GM20431 (cell line): ENCODE data around the gene TNFAIP3.

Source experiments
- in situ Hi-C: fragments of 300-500 bp; cut with MseI, MboI; formaldehyde crosslinking; loops from one replicate; pipeline ENCODE4 v1.15.0; 2020; ENCODE audit warnings: low sequenced_read_pairs; ENCODE audit not compliant: unreplicated experiment

The TNFAIP3 gene

DNA sequence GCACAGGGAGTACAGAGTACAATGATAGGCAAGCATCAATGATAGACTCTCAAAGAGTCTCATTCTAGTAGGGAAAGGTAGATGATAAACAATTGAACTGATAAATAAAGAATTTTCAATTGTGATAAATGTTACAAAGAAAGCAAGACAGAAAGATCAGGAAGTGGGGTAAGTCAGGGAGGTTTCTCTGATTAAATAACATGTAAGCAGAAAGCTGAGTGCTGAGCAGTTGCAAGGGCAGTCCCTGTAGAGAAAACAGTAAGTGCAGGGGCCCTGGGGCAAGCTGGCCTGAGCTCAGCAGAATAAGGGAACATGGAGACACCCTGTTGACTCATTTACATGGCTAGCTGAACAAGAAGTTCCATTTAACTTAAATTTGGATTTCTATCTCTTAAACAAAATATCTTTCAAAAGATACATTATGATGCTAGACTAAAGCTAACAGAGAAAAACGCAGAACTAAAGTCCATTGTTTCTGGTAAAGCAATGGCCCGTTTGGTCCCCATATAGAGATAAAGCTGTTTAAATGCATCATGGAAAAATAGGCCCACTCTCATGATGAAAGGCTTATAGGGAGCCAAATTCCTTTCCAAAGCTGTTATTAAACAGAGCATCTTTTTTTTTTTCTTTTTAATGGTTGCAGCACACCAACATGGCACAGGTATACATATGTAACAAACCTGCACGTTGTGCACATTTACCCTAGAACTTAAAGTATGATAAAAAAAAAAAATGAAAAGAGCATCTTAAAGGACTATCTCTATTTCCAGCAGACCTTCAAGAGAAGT, 5.3 kb upstream of the TNFAIP3 start:
- in situ Hi-C loops, result loop anchor here (25.0 kb wide), 1 partner anchor 149 kb away; no protein-coding TSS in a partner anchor

GRCh38 chr6:137862419-137863090, 4.5 kb upstream of the TNFAIP3 start:
- in situ Hi-C loops, result loop anchor here (25.0 kb wide), 1 partner anchor 150 kb away; no protein-coding TSS in a partner anchor

DNA sequence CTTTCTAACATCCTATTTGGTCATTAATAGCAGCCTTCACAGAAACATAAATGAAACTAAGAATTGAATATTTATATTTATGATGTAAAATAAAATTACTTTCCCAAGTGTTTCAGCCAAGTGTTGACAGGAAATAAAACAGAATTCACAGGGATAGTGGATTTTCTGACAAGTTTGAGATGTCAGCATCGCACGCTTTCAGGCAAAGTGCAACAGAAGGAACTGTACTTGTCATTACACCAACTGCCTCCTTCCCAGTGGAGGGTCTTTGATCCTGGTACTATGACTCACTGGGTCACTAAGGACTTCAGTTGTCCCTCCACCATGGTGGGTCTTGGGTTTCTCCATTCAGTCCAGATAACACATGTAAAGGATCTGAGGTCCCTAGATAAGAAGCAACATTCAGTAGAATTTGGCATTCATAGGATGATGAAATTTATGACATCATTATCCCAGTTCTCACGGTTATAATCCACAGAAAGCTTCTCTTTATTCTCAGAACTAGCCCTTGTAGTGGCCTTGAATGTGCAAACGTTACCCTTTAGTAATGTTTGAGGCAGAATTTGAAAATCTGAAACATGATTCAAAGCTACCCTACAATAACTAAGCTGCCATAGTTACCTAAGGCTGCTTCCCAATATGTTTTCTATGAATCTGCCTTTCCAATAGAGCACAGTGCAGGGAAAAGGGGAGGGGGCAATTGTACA, 3.8 kb upstream of the TNFAIP3 start:
- in situ Hi-C loops, result loop anchor here (25.0 kb wide), 1 partner anchor 151 kb away; no protein-coding TSS in a partner anchor

DNA sequence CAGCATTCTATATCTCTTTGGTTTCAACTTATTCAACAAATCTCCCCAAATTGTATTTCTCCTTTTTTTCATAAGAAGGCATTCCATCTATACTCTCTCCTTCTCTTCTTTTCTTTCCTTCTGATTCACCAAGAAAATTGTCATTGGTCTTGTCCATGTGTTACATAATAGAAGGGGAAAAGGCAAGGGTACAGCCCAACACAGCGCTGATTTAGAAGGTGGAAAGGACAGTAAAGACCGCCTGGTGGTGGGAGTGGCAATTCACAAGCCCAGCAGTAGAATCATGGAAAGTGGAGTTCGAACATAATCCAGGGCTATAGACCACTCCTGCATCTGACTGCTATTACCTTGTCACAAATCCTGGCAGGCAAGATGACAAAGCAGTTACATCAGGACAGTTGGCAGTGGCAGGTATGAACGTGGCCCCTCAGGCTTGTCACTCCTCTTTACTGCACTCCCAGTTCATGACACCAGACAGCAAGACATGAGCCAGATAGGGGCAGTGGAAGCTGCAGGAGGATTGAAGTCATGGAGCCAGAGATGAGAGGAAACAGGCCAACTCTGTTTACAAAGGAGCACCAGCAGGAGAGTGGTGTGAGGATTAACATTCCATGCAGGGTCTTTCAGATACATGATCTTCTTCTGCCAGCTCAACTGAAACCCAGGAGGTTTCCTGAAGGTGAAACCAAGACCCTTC, 2.1 kb upstream of the TNFAIP3 start:
- in situ Hi-C loops, result loop anchor here (25.0 kb wide), 1 partner anchor 153 kb away; no protein-coding TSS in a partner anchor

- in situ Hi-C loops, result loop anchor here (25.0 kb wide), 1 partner anchor 154 kb away; no protein-coding TSS in a partner anchor
Measured at GRCh38 chr6:137866200-137866913, 702 bp upstream of the TNFAIP3 start.

GRCh38 chr6:137867685-137868509, 838 bp downstream of the TNFAIP3 start:
- in situ Hi-C loops, result loop anchor here (25.0 kb wide), 1 partner anchor 156 kb away; no protein-coding TSS in a partner anchor

DNA sequence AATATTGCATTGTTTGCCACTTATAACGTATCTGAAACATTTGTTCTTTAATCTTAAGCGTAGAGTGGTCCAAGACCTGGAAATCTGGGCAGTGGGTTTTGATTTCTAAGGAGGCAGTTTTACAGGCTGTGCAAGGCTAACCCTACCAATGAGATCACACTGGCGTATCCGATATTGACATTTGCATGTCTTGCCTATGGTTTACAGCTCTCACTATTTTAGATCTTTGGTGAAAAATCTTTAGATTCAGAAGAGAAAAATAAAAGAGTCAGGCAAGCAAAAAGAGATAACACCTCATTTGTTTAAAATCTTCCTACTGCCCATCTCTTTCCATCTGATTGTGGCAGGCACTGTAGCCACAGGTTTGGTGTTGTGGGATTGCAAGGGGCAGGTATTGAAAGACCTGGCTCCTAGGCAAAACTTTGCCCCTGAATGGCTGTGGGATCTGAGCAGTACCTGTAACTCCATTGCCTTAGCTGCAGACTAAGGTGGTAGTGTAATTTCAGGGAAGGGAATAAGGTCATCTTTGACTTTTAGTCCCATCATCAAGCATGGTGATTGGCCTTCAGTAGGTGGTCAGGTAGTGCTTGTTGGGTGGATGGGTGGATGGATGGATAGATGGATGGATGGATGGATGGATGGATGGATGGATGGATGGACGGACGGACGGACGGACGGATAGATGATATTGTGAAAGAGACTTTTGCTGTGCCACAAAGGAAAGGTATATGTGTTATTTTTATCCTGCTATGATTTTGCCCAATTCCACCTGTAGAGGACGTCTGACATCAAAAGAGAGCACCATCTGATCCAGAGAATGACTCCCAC, 1.9 kb downstream of the TNFAIP3 start:
- in situ Hi-C loops, result loop anchor here (25.0 kb wide), 1 partner anchor 157 kb away; no protein-coding TSS in a partner anchor

DNA sequence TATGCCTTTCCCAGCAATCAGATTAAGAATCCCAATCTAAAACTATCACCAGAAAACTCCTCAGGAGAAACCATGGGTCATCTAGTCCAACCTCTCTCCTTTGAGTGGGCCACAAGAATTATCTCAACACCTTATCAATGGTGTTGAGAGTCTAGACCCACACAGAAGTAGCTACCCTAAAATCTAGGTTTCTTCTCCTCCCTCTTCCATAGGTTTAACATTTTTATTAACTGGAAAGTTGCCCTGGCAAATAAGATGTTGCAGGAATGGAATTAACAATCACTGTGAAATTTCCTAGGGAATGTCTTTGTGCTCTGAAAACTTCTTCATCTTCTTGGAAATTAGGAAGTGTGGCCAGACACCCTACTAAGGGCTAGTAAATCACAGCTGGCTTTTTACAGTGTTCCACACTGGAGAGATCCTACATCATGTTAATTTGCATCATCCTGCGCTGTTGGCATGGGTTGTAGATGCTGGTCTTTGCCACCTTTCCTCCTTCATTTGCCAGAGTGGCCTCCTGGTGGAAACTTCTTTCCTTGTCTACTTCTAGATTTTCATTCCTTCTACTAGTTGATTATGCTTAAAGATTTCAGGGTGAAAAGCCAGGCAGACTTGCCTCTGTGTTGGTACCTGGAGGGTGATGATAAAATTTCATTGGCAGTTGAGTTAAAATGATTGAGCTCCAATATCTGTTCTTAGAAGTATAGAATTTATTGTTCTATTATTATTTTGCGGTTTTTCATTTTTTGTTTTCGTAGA, 2.7 kb downstream of the TNFAIP3 start:
- in situ Hi-C loops, result loop anchor here (25.0 kb wide), 1 partner anchor 157 kb away; no protein-coding TSS in a partner anchor

DNA sequence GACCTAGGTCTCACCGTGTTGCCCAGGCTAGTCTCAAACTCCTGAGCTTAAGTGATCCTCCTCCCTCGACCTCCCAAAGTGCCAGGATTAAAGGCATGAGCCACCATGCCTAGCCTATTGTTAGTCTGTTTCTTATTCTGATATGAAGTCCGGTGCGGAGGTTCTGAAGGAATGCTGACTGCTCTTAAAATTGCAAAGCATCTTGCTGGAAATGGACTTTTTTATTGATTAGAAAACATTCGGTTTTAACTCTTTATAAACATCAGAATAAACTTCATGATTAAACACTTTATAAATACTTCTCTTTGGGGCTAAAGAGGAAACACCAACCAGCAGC, 3.2 kb downstream of the TNFAIP3 start:
- in situ Hi-C loops, result loop anchor here (25.0 kb wide), 1 partner anchor 158 kb away; no protein-coding TSS in a partner anchor

GRCh38 chr6:137870744-137871247, 3.7 kb downstream of the TNFAIP3 start:
- in situ Hi-C loops, result loop anchor here (25.0 kb wide), 1 partner anchor 158 kb away; no protein-coding TSS in a partner anchor

GRCh38 chr6:137871291-137871690, 4.2 kb downstream of the TNFAIP3 start:
- in situ Hi-C loops, result loop anchor here (25.0 kb wide), 1 partner anchor 159 kb away; no protein-coding TSS in a partner anchor

DNA sequence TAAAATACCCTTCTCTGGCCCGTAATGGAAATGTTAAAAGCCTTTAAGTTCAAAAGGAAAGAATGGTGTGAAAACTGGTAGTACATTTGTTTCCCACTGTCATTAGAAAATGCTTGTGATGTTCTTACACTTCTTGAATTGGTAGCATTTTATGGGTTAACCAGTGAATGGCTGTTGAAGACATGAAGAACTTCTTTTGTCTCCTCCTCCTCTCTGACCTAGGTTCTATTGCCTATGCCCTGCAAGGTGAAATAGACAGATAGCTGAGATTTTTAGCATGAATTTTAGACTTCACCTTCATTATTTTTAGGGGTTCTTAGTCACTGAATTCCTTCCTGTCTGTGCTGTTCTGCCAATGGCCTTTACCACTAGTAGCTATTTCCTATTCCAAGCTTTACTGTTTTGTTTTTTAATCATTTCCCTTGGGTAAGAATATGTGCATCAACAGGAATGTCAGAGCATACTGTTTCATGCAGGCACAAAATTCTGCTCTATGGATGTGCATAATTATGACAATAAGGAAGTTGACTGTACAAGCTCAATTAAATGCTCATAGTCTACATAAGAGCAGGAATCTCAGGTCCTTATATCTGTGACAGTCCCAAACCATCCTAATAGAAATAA, 4.9 kb downstream of the TNFAIP3 start:
- in situ Hi-C loops, result loop anchor here (25.0 kb wide), 1 partner anchor 160 kb away; no protein-coding TSS in a partner anchor

DNA sequence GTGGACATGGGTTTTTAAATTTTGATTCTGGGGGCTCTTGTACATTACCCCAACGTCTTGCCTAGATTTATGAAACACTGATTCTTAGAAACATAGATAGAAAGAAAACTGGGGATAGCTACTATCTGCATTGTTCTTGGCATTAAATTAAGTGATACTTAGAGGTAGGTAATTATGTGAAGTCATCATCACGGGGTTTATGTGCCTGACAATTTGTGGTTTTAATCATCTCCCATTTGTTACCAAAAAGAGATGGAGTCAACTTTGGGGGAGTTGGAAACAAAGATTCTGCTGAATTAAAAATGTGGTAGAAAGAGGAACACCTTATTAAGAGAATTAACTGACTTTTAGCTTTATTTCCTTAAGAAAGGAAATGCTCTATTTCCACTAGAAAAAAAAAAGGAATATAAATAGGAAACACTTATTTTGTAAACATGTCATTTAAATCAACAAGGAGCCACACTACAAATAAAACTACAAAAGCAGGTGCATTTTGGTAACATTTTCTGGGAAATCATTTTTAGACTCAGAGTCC, 5.6 kb downstream of the TNFAIP3 start:
- in situ Hi-C loops, result loop anchor here (25.0 kb wide), 1 partner anchor 160 kb away; no protein-coding TSS in a partner anchor

- in situ Hi-C loops, result loop anchor here (25.0 kb wide), 1 partner anchor 161 kb away; no protein-coding TSS in a partner anchor
Measured at GRCh38 chr6:137873273-137873762, 6.3 kb downstream of the TNFAIP3 start.
